Sigmoid colon (tissue), 4 donors: ENCODE data around the gene MEGF11.

Experiments used
- EP300 ChIP-seq, 4 donors: sonication (generic); formaldehyde crosslinking; IDR thresholded peaks; one replicate each; pipeline ENCODE4 v1.6.1; 2017; ENCODE audit warnings: antibody characterized with exemption in 4 of 4
- POLR2A ChIP-seq, 2 donors: fragments of 450-650 bp; IDR thresholded peaks; one replicate each; pipeline ENCODE4 v1.6.1; 2016; ENCODE audit warnings: antibody characterized with exemption in 2 of 2, mild to moderate bottlenecking in 2 of 2, moderate library complexity in 2 of 2
- POLR2AphosphoS5 ChIP-seq, 4 donors: sonication (generic); formaldehyde crosslinking; IDR thresholded peaks; one replicate each; pipeline ENCODE4 v1.6.1; 2017; ENCODE audit warnings: antibody characterized with exemption in 4 of 4
- TF ChIP-seq, protein P1 (sequence below), 4 experiments: fragments of 450-650 bp in 3 of 4; fragments of 200-600 bp in 1 of 4; IDR thresholded peaks; one replicate each; pipeline ENCODE4 v1.5.1; 2016 to 2019; ENCODE audit warnings: antibody characterized with exemption in 4 of 4, mild to moderate bottlenecking in 3 of 4, moderate library complexity in 2 of 4

DNA sequence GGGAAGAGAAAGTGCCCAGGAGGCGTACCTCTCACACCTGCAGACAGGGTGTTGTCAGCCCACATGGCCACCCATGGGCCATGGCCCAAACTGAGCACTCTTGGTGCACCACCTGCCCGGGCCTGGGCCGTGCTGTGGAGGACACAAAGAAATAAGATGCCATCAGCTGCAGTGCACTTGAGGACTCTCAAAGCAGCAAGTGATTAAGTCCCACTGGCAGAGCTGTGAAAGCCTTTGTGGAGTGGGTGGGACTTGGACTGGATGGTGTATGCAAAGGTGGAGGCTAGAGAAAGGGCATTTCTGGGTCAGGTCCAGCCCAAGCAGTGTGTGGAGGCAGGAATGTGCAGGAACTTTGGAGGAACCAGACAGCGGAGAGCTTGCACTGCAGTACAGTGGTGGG is 122.3 kb downstream of the MEGF11 start:
- TF ChIP-seq, protein P1, sequence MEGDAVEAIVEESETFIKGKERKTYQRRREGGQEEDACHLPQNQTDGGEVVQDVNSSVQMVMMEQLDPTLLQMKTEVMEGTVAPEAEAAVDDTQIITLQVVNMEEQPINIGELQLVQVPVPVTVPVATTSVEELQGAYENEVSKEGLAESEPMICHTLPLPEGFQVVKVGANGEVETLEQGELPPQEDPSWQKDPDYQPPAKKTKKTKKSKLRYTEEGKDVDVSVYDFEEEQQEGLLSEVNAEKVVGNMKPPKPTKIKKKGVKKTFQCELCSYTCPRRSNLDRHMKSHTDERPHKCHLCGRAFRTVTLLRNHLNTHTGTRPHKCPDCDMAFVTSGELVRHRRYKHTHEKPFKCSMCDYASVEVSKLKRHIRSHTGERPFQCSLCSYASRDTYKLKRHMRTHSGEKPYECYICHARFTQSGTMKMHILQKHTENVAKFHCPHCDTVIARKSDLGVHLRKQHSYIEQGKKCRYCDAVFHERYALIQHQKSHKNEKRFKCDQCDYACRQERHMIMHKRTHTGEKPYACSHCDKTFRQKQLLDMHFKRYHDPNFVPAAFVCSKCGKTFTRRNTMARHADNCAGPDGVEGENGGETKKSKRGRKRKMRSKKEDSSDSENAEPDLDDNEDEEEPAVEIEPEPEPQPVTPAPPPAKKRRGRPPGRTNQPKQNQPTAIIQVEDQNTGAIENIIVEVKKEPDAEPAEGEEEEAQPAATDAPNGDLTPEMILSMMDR (IDR thresholded peaks at IDR 0.05): no peak
- TF ChIP-seq POLR2AphosphoS5 (IDR thresholded peaks at IDR 0.05) (no peak), POLR2A (IDR thresholded peaks at IDR 0.05) (no peak), EP300 (IDR thresholded peaks at IDR 0.05) (no peak)
